Measurements from ENCODE around the gene NAPEPLD. TPM values are rescaled to one million over a fixed set of nuclear protein-coding genes. Genes with fewer than 3 reads are reported as not detected.
"Not testable (repeated sequence)": the region's sequence is repeated elsewhere in the genome, so short reads cannot be mapped to it uniquely, and the experiment has no call there.

The NAPEPLD gene
- total and polyA plus RNA-seq, 2 donors (not counting 3 experiments of a cell fraction or from before 2014, with no cell fraction given) = 2.6 to 6.7 TPM

DNA sequence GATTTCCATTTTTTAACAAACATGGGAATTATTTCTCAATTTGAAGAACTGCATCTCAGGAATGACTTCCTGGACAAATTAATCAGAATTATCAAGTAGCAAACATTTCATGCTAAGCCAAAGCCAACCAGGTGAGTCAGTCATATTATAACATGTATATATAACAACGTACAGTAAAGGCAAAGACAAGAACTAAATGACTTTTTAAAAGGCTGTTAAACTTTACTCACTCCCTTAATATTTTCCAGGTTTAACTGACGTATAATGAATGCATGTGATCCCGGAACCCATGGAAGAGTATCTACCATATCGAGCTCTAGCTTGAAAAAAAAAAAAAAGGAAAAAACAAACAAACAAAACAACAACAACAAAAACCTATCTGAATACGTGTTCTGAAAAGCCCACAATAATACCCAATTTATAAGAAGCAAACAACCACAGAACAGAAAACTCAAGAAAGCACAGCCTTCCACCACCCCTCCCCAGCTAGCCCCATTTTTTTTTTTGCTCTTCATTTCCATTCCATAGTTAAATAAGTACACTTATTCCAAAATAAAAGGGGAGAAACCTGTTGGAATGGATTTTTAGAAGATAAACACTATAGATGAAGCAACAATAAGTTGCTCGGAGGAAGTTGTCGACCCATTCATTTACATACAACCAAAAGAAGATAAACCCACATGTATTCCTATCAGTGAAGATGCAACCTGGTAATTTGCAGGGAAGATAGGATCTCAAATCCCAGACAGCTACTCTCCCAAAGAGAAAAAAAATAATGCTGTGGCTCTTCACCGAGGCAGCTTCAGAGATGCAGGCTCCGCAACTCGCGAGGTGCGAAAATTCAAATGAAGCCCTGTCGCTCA, 537 bp downstream of the NAPEPLD start:
- DNase-seq (ENCODE audit: low read depth, low spot score) = peak; percentile 31
- Histone ChIP-seq H3K79me2 (ENCODE audit: control insufficient read depth, insufficient read depth, low read length) (peaks cover 35% of the 10 kb centered on the region), H3K9ac (replicated peaks; ENCODE audit: extremely low read depth, insufficient read depth, low read length) (peak overlapping the region; percentile 88), H3K9me3 (replicated peaks; ENCODE audit: control insufficient read depth, insufficient read depth, low read length) (no peaks in the 10 kb centered on the region), H3K27me3 (ENCODE audit: control insufficient read depth in 2 of 2, insufficient read depth in 2 of 2, low read length in 2 of 2) (no peaks in the 10 kb centered on the region), H2AFZ (ENCODE audit: low read depth, low read length) (peak overlapping the region; percentile 89), H3K4me3 (replicated peaks in 1 of 3; ENCODE audit: insufficient read depth in 1 of 3, low read depth in 1 of 3, low read length in 3 of 3) (peak overlapping the region; percentile 67 to 95 (median 94)), H3K4me2 (ENCODE audit: insufficient read depth, low read length) (peak overlapping the region; percentile 95), H3K36me3 (ENCODE audit: control insufficient read depth in 2 of 2, extremely low read depth in 1 of 2, insufficient read depth in 2 of 2, low read length in 2 of 2) (no peaks in the 10 kb centered on the region), H3K9me1 (replicated peaks; ENCODE audit: control insufficient read depth, extremely low read depth, insufficient read depth, low read length) (no peaks in the 10 kb centered on the region), H3K27ac (ENCODE audit: insufficient read depth, low read depth, low read length) (peak overlapping the region; percentile 70), H3K4me1 (ENCODE audit: control insufficient read depth, extremely low read depth, insufficient read depth, low read length) (peaks cover 10% of the 10 kb centered on the region), H4K20me1 (replicated peaks; ENCODE audit: control insufficient read depth, extremely low read depth, insufficient read depth, low read length) (no peaks in the 10 kb centered on the region)
- ChIA-PET CTCF (interaction anchor here (1.2 kb wide), 1 partner anchor 74 kb away, joined by 5 read pairs; the partner anchor contains the start of genes ARMC10 and FBXL13), POLR2A (no interaction called here)
- no peak for TF ChIP-seq POLR2A (IDR thresholded peaks at IDR 0.05; ENCODE audit: low read depth, low read length)
- no peak for TF ChIP-seq FOS (IDR thresholded peaks at IDR 0.05; ENCODE audit: borderline replicate concordance, insufficient read depth, low read length)
- no peak for TF ChIP-seq POLR2AphosphoS5 (IDR thresholded peaks at IDR 0.05; ENCODE audit: insufficient read depth, low read depth, low read length)
- peak; percentile 48 for TF ChIP-seq GATA2 (IDR thresholded peaks at IDR 0.05; ENCODE audit: insufficient read depth, insufficient read length, low read depth, low read length)
- TF ChIP-seq JUN (IDR thresholded peaks at IDR 0.05; ENCODE audit: borderline replicate concordance, insufficient read depth, insufficient read length, low read depth) = no peak
- no peak for FAIRE-seq
- intact Hi-C loops (cut with micrococcal nuclease) = loop anchor here (2.0 kb wide), 1 partner anchor 400 kb away; the partner anchor contains the start of gene FAM185A
- dilution Hi-C loops (cut with MboI; ENCODE audit: extremely low pct_ligation_motif_present, low sequenced_read_pairs) = no loop called here
- TSS peak; percentile 43 for BruUV-seq (replicated peaks)

DNA sequence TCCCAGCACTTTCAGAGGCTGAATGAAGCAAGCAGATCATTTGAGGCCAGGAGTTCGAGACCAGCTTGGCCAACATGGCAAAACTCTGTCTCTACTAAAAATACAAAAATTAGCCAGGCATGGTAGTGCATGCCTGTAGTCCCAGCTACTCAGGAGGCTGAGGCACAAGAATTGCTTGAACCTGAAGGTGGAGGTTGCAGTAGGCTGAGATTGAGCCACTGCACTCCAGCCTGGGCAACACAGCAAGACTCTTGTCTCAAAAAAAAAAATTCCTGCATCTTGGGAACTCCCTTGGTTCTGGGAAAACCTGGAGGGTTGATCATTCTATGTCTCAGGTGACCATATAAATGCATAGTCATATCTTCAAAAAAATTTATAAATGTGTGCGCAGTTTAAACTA, 4.1 kb downstream of the NAPEPLD start:
- peaks cover 35% of the 10 kb centered on the region for H3K79me2 ChIP-seq (ENCODE audit: control insufficient read depth, insufficient read depth, low read length)

More for the DNA sequence above, 4.1 kb downstream of the NAPEPLD start:
- POLR2A ChIA-PET; dilution Hi-C loops (cut with MboI; ENCODE audit: extremely low pct_ligation_motif_present, low sequenced_read_pairs); BruUV-seq (replicated peaks); H2AFZ ChIP-seq (ENCODE audit: low read depth, low read length); H3K9me3 ChIP-seq (replicated peaks; ENCODE audit: control insufficient read depth, insufficient read depth, low read length); H4K20me1 ChIP-seq (replicated peaks; ENCODE audit: control insufficient read depth, extremely low read depth, insufficient read depth, low read length); DNase-seq (ENCODE audit: low read depth, low spot score); intact Hi-C loops (cut with micrococcal nuclease); H3K36me3 ChIP-seq (ENCODE audit: control insufficient read depth in 2 of 2, extremely low read depth in 1 of 2, insufficient read depth in 2 of 2, low read length in 2 of 2); H3K27ac ChIP-seq (ENCODE audit: insufficient read depth, low read depth, low read length); FAIRE-seq; CTCF ChIA-PET; H3K9me1 ChIP-seq (replicated peaks; ENCODE audit: control insufficient read depth, extremely low read depth, insufficient read depth, low read length); H3K4me3 ChIP-seq (replicated peaks in 1 of 3; ENCODE audit: insufficient read depth in 1 of 3, low read depth in 1 of 3, low read length in 3 of 3); H3K9ac ChIP-seq (replicated peaks; ENCODE audit: extremely low read depth, insufficient read depth, low read length); H3K4me2 ChIP-seq (ENCODE audit: insufficient read depth, low read length); H3K27me3 ChIP-seq (ENCODE audit: control insufficient read depth in 2 of 2, insufficient read depth in 2 of 2, low read length in 2 of 2): not testable (repeated sequence)
- H3K4me1 ChIP-seq (ENCODE audit: control insufficient read depth, extremely low read depth, insufficient read depth, low read length) = peaks cover 20% of the 10 kb centered on the region

All from endothelial cell of umbilical vein (primary cell).